HG03457 (cell line): ENCODE data around the gene HIGD1A.

Experiments used
- ATAC-seq: cut with Tn5 transposase; IDR thresholded peaks from one replicate; pipeline ENCODE4 v1.9.1; 2021; ENCODE audit warnings: moderate number of reproducible peaks; ENCODE audit not compliant: unreplicated experiment

Gene HIGD1A

DNA sequence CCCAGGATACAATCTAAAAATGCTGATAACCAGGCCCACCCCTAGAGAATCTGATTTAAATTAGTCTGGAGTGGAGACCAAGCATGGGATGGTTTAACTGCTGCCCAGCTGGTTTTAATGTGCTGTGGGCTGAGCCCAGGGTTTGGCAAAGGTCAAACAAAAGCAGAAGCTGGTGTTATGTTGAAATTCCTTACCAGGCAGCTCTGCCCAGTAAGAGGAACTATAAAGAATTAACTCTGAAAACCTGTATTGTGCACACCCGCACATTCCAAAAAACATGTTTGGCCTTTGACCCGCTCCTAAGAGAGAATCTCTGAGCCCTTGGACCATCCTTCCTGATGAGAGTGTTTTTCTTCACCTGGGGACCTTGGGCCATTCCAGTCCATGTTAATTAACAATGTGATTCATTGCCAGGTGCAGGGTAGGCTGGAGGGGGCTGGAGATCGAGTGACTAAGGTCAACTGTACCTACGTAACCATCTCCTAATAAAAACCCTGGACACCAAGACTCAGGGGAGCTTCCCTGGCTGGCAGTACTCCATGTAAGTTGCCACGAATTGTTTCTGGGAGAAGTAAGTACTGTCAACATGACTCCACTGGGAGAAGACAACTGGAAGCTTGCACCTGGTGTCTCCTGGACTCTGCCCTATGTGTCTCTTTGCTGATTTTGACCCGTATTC lies 42.1 kb downstream of the HIGD1A start:
- no peak for ATAC-seq

DNA sequence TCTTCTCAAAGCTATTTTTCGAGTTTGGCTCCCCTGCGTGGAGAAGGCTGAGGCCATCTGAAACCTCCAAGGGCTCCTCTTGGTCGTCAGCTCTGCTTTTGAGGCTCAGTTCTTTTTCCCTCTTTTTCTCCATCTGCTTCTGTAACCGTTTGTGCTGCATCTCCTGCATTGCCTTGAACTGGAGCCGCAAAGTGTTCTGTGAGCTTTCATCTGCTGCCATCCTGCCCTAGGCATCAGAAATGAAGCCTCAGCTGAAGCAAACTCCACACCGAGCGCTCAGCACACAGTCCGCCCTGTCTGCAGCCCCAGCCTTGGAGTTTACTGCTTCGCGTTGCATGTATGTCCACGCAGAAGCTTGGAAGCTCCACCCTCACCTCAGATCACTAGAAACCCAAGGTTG lies 46.2 kb downstream of the HIGD1A start:
- no peak for ATAC-seq

DNA sequence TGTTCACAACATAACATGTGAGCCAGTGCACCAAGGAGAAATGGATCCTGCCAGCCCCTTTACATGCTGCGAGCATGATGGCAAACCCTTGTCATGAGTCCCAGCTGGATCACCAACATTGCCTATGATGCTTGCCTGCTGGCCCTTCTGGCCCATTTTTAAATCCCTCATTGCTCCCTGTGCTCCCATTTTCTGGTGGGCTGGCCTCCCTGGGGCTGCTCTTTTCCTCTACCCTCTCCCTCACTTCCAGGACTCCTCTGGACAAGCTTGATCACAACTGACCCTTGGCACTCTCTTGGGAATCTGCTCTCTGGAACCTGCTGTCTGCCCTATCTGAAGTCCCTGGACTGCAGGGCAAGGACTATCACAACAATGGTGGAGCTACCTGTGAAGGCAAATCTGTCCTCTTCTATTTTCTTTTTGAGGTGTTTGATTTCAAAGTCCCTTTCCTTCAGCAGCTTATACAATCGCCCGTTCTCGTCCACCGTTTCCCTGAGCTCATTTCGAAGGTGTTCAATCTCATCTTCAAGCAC lies 47.5 kb downstream of the HIGD1A start:
- no peak for ATAC-seq

DNA sequence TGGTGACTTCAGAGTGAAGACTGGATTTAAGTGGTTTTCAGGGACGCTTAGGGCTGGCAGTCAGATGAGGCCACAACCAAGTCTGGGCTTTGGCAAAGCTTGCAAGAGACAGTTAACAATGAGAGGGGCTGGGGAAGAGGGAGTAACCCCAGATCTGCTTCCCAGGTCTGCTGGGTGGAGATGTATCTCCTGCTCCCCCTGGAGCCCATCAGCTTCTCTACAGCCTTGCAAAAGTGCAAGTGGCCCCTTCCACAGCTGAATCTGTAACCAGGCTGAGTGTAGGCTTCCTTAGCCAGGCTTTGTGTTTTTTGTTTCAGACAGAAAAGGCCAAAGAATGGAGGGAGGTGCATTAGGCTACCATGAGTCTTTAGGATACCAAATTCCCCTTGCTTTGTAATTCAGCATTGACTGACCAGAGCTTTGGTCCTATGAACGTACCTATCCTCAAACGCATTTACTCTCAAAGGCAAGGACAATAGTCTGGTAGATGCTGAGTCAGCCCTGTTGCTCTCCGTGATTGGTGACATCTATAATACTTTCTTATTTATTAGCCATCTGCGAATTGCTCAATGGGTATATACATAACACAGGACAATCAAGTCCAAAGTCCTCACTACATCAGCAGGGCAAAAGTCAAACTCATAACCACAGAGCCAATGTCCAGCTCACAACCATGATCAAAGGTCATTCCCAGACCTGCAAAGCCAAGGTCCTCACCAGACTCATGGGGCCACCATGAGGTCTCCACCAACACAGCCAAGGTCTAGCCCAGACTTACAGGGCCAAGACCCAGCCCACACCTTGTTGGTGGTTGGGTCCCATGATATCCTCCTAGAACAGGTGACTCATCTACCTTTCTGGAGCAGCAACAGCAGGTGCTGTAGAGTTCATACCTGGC lies 48.4 kb downstream of the HIGD1A start:
- no peak for ATAC-seq

DNA sequence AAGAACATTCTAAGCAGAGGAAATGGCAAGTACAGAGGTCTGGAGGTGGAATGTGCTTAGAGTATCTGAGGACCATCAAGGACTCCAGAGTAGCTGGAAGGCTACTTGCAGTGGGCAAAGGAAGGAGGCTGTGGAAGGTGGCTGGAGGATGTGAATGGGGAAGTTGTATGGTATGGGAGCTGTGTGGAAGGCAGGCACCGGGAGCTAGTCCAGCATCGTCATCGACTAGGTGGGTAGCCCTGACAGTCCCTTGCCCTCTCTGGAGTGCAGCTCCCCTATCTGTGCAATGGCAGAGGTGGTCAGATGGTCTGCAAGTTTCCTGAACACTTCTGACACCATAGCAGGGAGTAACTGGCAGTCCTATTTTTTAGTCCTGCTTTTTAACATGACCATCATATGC lies 50.5 kb downstream of the HIGD1A start:
- ATAC-seq, result no peak

DNA sequence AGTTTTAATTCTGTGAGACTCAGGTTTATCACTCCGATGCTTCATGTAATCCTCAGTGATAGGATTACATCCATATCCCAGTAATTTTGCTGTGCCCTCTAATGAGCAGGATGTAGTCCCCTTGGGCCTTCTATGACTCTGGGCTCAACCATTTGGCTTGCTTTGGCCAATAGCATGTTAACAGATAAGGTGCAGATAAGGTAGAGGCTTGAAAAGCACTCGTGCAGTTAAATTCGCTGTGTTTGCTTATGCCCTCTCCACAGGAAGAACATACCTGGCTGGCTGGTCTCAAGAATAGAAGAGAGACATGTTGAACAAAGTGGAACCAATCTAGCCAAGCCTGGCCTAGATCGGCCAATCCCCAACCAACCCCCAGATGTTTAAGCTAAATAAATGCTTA lies 51.3 kb downstream of the HIGD1A start:
- no peak for ATAC-seq

DNA sequence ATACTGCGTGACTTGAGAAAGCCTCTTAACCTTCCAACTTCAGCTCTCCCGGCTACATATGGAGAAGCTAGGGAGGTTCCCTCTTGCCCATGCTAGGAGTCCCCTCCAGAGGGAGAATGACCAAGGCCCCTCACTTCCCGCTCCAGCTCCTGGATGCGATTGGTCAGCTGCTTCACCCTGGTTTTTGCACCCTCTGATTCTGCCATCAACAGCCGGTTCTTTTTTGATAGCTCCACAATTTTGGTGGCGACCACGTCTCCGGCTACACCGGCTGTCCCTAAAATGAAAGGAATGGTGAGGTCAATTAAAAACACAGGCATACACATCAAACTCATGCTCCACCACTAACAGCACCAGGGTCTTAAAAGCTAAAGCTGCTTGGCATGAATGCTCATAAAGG lies 51.8 kb downstream of the HIGD1A start:
- ATAC-seq, result no peak

DNA sequence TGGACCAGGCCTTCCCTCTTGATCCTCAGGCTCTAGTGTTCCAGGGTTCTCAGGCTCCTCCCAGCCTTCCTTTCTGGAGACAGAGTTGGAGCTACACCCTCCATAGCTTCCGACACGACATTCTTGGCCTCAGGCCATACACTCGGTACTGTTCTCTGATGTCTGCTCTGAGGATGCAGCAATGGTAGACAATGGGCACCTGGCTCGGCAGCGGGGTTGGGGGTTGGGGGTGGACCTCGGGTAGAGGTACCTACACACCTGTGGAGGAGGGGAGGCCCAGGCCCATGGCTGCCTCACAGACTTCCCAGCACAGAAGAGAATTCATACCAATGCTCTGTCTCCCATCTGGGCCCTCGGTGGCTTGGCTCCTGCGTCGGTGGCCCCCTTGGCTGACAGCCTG lies 52.7 kb downstream of the HIGD1A start:
- ATAC-seq, result no peak

DNA sequence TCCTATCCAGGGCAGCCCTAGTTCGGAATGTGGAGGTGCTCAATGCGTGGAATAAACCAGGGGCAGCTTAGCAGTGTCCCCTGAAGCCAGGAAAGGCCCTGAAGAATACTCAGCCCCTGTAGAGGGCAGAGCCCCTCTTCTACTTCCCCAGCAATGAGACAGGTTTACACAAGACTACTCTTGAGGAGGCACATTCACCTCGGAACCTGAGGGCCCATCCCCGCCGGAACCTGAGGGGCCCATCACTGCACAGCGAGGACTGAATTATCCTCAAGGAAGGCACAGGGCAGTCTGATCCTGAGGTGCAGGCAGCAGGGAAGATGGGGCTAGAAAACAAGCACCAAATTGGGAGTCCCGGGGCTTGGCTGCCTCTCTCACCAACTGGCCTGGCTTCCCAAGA lies 53.5 kb downstream of the HIGD1A start:
- ATAC-seq, result no peak

DNA sequence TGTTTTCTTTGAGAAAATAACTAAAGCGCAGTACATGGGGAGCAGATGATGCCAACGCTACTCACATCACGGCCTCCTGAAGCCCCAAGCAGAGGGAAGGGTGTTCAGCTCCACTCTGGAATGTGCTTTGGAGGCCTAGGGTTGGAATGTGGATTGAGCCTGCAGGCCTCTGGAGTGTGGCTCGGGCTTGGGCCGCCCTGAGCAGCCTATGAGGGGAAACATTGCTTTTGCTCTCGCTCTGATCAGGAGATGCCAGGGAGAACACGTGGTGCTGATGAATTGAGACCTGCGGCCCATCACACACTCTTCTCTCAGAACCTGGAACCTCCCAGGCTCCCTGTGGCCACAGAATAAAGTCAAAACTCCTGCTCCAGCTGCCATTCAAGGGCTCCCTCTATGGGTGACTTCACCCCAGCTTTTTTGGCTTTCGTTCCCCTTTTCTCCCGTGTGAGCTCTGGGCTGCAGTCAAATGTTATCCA lies 54.5 kb downstream of the HIGD1A start:
- no peak for ATAC-seq

DNA sequence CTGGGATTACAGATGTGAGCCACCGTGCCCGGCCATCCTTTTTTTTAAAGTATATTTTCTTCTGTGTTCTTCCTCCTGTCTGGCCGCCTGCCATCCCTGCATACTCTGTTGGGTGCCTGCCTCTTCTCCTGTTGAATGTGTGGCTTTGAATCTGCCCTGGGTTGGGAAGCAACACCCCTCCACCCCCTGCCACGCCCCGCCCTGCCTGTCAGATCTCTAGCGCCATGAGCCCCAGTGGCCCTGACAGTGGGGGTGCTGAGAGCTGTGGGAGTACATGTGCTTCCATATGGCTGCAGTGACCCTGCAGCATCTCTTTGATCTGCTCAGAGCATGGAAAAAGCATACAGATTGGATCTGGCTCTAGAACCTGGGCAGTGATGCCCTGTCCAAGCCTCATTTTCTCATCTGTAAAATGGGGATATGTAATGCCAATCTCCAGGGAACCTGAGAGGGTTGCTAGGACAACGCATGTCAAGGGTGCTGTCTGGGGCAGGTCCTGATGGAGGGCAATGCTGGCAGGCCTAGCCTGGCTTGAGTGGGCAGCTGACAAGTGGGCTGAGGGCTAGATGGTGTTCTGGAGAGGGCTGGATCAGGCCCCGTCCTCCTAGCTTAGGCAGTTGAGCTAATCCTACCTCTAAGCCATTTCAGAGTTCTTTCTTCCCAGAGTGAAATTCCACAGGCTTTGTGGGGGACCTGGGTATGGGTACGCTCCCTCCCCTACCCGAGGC lies 55.1 kb downstream of the HIGD1A start:
- no peak for ATAC-seq

DNA sequence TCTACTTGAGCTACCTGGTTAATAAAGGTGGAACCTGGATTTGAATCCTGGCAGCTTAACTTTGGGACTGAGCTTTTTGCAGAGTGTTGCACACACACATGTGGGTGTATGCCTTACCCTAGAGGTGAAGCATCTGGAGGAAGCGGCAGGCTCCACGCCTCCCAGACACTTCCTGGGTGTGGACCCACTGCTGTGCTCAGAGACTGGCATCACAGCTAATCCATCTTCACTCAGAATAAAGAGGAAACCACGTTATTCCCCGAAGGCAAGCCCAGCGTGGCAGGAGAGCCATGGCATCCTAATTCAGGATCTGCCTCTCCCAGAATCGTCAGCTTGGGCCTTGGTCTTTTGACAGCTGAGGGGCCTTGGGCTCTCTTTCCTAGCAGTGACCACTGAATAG lies 56.7 kb downstream of the HIGD1A start:
- ATAC-seq, result no peak

DNA sequence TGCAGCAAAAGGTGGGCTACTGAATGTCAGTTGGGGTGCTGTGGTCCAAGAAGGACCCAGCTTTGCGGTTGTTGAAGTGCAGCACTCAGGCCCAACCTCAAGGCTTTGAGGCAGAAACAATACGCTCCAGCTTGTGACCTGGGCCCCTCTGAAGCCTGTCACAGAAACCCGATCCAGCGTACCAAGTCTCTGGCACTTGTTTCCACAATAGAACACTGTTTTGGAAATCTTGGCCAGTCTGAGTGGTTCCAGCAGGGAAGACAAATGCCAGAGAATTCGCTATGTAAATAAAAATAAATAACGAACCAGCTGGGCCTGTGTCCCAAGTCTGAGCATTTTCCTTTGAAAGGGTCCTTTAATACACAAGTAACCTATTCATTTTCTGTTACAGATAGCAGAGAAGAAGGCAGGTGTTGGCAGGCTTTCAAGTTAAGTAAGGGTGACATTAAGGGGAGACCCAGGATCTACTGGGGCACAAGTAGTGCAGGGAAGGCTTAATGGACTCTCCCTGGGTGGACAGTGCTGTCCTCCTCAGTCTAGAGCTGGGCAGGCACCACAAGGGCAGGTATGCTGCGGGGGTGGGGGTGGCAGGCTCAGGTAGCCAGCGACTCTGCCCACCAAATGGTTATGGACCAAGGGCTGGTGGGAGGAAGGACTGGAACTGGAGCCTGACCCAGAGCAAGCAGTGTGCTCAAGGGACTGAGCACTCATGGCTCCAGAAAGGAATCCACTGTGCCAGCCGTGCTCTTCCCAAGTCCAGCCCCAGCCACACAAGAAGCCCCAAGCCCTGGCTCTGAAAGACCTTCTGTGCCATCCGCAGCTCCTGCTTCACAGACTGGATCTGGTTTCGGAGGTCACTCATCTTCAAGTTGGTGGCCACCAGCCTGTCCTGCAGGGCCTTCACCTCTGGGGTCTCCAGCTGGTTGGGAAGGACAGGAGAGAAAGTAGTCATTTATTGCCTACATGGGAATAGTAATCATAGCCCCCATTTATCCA lies 57.5 kb downstream of the HIGD1A start:
- ATAC-seq, result no peak

DNA sequence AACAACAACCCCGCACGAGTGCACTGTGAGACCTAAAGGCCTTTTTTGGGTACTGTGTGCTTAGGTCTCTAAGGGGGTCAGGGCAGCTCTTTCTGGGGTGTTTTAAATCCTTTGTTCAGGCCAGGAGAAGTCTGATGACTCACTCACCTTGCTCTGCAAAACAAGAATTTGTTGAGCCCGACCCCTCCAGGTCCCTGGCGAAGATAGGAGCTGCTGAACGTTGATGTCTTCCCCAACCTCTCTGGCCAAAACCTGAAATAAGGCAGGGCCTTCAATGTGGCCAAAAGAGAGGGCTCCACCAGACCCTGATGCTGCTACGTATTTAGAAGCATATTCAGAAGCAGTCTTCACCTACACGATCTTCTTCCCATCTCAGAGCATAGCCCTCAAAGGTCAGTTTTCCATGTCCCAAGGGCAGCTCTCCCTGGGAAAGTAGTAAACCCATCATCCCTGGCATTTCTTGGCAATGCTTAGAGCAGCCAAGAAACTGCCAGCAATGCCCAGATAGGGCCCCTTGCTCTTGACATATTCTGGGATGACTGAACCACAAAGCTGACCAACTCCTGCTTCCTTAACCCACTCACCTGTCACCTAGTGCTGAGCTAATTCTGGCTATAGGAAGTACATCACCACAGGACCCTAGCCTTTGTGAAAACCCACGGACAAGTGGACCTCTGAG lies 58.4 kb downstream of the HIGD1A start:
- no peak for ATAC-seq

DNA sequence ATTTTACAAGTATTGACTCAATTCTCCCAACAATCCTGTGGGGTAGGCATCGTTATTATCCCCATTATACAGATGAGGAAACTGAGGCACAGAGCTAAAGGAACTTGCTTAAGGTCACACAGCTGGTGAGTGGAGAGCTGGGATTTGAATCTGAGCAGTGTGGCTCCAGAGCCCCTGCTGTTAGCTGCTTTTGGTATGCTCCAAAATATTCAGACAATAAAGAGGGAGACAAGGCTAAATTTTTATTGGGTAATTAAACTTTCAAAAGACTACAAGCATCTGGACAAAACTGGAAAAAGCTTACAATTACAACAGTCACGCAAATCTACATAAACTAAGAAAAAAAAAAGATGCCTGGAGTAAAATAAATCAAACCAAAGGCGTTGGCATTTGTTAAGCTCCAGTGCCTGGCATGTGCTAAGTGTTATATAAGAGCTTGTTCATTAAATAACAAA lies 59.0 kb downstream of the HIGD1A start:
- ATAC-seq, result no peak

DNA sequence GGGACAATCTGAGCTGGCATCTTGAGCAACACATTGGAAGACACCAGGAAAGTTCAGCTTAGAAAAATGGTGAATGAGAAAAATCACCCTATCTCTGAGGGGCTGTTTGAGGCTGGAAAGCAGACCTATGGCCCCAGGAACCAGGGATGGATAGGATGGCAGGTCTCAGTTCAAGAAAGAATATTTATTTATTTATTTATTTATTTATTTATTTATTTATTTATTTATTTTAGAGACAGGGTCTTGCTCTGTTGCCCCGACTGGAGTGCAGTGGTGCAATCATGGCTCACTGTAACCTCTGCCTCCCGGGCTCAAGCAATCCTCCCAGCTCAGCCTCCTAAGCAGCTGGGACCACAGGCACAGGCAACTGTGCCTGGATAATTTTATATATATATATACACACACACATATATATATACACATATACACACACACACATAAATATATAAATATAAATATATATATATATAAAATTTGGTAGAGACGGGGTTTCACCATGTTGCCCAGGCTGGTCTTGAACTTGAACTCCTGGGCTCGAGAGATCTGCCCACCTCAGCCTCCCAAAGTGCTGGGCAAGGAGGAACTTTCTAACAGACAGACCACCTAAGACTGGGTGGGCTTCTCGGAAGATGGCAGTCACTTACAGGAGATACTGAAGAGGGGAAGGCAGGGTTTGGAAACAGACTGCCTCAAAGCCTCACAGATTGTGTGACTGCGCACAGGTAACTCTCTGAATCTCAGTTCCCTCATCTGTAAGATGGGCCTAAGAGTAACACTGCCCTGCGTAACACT lies 60.9 kb downstream of the HIGD1A start:
- no peak for ATAC-seq

DNA sequence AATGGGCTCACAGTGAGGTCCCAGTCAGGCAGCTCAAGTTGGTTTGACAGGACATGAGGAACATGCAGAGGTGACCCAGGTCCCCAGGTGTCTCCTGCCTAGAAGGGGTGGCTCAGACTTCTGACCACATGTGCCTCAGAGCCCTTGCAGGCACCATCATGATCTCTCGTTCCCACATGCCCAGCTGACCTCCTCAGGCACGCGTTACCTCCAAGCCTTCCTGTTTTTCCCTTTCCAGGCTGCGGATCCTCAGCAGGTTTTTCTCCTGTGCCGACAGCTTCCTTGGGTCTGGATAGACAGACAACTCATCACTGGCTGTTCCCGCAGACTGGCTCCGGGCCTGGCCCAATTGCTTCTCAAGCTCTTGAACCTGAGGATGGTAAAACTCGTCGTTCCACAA lies 61.6 kb downstream of the HIGD1A start:
- no peak for ATAC-seq

DNA sequence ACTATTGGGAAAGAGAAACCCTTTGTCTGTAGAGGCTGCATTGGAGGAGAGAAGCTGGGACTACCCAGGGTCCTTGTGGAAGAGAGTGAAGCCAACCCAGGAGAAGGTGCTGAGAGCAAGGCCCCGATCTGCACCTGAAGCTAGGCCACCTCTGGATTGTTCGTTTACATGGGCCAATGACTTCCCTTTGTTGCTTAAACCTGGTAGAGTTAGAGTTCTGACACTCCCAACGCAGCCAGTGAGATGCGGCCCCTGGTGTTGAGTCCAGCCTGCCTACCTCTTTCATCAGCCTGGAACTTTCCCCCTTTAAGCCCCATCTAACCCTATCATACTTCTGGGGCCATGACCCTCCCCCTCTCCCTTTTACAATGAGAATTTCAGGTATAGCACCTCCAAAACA lies 62.0 kb downstream of the HIGD1A start:
- no peak for ATAC-seq

DNA sequence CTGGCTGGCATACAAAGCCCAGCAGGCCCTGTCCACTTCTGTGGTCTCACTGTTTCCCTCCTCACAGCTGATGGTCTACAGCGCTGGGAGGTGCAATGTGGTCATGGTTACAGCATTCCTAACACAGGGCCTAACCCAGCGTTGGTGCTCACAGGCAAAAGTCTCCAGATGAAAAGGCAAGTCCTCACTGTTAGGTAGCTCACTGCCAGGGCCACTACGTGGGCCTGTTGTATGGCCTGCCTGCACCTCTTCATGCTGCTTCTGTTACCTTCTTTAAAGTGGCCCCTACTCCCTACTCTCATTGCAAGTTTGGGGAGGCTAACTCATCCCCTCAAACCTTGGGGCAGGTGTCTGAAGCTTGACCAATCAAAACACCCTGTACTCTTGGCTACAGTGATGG lies 62.5 kb downstream of the HIGD1A start:
- no peak for ATAC-seq
